Stimulated activated CD4-positive, alpha-beta T cell treated with anti-CD3 and anti-CD28 coated beads, Interleukin-1b, Interleukin-23, amount 100 ng/mL, for 24 hours (primary cell): ENCODE measurements around the gene CHRNA4.
"Not testable (repeated sequence)": the region's sequence is repeated elsewhere in the genome, so short reads cannot be mapped to it uniquely, and the experiment has no call there.

ENCODE experiments used
- DNase-seq, 4 experiments: peaks; one replicate each; pipeline ENCODE4 v3.0.0-alpha.2; 2020; ENCODE audit warnings: low read depth in 4 of 4, low spot score in 1 of 4

The CHRNA4 gene

GRCh38 chr20:63350597-63351325, 10.4 kb downstream of the CHRNA4 start:
- no peak for DNase-seq

DNA sequence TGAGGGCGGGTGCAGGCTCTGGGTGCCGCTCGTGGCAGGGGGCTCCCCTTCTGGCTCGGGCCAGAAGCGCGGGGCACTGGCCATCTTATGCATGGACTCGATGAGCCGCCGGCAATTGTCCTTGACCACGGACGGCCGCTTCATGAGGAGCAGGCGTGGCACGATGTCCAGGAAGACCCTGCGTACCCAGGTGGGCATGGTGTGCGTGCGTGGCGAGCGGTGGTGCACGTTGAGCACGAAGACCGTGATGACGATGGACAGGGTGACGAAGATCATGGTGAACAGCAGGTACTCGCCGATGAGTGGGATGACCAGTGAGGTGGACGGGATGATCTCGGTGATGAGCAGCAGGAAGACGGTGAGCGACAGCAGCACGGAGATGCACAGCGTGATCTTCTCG, 11.0 kb downstream of the CHRNA4 start:
- no peak for DNase-seq

DNA sequence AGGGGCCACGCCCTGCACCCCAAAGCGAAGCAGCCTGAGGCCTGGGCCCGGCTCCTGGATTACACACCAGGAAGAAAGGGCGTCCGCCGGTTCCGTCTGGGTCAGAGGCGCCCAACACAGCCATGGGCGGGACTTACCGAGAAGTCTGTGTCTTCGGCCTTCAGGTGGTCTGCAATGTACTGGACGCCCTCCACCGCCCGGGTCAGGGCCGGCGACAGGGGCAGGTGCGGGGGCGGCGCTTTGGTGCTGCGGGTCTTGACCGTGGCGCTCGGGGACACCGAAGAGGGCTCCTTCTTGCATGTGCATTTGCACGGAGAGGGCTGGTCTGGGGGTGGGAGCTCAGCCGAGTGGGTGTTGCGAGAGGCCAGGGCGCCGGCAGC, 11.6 kb downstream of the CHRNA4 start:
- no peak for DNase-seq

DNA sequence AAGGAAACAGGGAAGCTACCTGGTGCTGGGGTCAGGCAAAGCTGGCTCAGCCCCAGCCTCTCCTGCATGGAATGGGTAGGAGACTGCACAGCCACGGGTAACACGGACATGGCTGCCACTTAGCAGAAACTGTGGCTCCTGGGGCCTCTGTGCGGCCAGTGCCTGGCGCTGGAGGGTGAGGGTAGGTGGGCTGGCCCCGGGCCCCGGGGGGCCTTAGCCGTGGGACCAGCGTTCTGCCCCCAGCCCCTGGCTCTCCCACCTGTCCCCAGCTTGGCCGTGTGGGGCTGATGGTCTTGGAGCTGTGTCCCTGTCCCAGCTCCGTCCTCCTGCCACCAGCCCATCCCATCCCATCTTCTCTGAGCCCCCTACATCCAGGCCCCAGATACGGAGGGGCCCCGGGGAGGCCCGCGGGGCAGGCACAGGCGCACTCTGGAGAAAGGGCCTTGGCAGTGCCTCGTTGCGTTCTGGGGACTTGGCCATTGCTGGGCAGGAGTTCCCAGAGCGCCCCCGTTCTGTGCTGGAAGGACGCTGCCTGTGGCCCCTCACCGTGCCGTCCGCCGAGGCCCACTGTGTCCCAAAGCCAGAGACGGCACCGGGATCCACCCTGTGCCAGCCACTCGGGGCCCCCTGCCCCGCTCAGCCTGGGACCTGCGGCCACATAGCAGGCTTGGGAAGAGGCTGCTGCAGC, 12.2 kb downstream of the CHRNA4 start:
- DNase-seq: no peak

DNA sequence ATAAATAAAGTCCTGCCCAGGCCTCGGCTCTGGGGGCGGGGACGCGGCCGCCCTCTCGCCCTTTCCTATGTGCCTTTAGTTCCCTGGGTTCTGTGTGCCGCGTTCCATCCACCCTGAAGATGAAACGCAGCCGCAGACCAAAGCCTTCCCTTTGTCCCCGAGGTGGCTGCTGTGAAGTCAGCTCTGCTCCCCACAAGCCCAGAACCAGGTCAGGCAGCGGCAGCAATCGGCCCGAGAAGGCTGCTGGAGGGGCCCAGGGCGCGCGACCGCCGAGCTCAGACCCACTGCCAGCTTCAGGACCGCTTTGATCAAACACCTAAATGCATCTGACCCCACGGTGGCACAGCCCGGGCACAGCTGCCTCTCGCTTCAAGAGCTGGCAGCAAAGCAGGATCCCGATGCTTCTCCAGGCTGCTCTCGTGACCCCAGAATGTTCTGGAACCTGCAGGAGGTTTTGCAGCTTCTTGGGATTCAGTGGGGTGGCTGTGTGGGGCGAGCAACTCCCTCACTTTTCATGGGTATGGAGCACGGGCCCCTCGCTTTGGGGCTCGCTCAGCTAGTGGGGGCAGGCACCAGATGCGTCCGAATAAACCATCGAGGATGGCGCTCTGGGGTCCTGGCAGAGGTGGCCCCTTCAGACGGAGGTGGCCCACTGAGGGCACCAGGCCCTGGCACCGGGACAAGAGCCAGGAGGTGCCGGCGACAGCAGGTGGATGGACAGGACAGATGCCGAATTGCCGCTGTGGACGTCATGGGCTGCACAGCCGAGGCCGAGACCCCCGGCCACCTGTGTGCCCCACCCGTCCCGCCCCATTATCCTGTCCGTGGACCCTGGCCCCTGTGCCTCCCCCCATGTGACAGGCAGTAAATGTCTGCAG, 13.0 kb downstream of the CHRNA4 start:
- DNase-seq: no peak

DNA sequence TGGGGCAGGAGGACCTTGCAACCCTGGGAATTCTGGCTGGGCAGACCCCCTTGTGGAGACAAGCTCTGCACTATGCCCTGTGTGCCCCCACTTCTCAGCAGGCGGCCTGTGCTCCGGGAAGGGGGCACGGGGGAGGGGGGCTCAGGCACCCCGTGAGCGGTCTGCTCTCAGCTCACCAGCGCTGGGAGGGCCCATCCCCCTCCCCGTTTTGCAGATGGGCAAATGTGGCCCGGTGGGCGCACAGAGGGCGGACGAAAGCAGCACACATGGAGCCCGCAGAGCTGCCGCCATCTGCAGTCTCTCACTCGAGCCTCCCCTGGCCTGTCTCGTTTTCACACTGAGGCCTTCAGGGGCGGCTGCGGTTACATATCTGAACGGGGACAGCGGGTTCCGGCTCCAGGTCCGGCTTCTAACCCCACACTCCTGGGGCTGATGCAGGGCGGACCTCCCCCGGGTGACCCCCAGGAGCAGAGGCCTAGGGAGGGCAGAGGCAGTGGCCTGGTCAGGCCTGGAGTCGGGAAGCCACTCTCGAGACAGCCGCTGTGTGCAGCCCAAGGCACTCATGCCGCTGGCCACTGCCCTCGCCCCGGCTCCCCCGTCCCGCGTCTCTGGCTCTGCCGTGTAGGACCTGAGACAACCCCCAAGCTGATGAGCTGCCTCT, 13.9 kb downstream of the CHRNA4 start:
- DNase-seq: no peak

GRCh38 chr20:63346131-63347080, 14.7 kb downstream of the CHRNA4 start:
- no peak for DNase-seq

GRCh38 chr20:63345328-63346100, 15.6 kb downstream of the CHRNA4 start:
- DNase-seq: no peak

GRCh38 chr20:63344616-63345327, 16.4 kb downstream of the CHRNA4 start:
- no peak for DNase-seq

- no peak for DNase-seq
Observed at GRCh38 chr20:63343460-63344445, 17.4 kb downstream of the CHRNA4 start.

- no peak for DNase-seq
Observed at GRCh38 chr20:63342561-63343459, 18.3 kb downstream of the CHRNA4 start.

DNA sequence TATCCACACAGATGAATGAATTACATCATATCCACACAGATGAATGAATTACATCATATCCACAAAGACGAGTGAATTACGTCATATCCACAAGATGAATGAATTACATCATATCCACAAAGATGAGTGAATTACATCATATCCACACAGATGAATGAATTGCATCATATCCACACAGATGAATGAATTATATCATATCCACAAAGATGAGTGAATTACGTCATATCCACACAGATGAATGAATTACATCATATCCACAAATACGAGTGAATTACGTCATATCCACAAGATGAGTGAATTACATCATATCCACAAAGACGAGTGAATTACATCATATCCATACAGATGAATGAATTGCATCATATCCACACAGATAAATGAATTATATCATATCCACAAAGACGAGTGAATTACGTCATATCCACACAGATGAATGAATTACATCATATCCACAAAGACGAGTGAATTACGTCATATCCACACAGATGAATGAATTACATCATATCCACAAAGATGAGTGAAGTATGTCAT, 20.9 kb downstream of the CHRNA4 start:
- not testable (repeated sequence) for DNase-seq

DNA sequence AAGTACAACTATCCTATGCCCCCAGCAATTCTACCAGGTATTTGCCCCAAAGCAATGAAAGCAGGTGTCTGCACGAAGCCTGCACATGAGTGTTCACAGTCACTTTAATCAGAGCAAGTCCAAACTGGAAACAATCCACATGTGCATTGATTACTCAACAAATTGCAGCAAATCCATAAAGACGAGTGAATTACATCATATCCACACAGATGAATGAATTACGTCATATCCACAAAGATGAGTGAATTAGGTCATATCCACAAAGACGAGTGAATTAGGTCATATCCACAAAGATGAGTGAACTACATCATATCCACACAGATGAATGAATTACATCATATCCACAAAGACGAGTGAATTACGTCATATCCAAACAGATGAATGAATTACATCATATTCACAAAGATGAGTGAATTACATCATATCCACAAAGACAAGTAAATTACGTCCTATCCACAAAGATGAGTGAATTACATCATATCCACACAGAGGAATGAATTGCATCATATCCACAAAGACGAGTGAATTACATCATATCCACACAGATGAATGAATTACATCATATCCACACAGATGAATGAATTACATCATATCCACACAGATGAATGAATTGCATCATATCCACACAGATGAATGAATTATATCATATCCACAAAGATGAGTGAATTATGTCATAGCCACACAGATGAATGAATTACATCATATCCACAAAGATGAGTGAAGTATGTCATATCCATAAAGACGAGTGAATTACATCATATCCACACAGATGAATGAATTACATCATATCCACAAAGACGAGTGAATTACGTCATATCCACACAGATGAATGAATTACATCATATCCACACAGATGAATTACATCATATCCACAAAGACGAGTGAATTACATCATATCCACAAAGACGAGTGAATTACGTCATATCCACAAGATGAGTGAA, 21.7 kb downstream of the CHRNA4 start:
- DNase-seq: not testable (repeated sequence)

DNA sequence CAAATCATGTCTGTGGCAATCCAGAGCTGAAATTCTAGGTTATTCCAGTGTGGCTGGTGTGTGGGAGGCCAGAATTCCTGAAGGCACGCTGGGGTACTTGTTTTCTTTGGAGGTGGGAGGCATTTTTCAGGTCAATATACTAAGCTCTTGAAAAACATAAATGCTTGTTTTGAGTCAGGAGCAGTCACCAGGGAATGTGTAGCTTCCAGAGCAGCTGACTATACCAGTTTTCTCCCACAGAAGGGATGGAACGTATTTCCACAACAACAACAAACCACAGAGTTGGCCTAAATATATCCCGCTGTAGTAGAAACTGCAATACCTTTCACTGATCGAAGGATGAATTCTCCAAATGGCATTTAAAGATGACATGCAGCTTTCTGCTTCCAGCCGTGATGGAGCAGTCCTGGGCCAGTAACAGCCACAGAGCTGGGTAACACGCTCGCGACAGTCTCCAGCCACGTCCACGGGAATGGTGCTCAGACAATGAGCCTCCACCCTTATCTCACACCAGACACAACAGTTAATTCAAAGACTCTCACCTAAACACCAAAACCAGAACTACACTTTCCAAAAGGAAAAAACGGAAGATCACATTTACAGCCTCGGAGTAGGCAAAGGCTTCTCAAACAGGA, 23.2 kb downstream of the CHRNA4 start:
- no peak for DNase-seq
